PC-9 (cell line): ENCODE measurements around the gene ENTPD7. TPM values are rescaled to one million over a fixed set of nuclear protein-coding genes. Genes with fewer than 3 reads are reported as not detected.
"Not testable (repeated sequence)": the region's sequence is repeated elsewhere in the genome, so short reads cannot be mapped to it uniquely, and the experiment has no call there.

Experiments used
- BruUV-seq: library from RNA; stranded (reverse); fragments of 400-500 nt; replicated peaks from 2 replicates; lab custom pipeline; 2021; lab: Mats Ljungman, UMichigan
- CTCF ChIA-PET: fragments of 300-600 bp; sonication (Branson Sonifier 250); formaldehyde crosslinking; loops from one replicate; lab custom pipeline; 2022; ENCODE audit warnings: antibody characterized with exemption; lab: Charles Lee
- POLR2A ChIA-PET: fragments of 300-600 bp; sonication (Branson Sonifier 250); formaldehyde crosslinking; loops from one replicate; lab custom pipeline; 2022; ENCODE audit warnings: antibody characterized with exemption; ENCODE audit not compliant: unreplicated experiment; lab: Charles Lee
- DNase-seq, 2 experiments: peaks; one replicate each; pipeline versions ENCODE4 v3.0.0 to v3.0.0-alpha.2; 2015 to 2022; ENCODE audit warnings: mixed read lengths in 1 of 2
- H2AFZ ChIP-seq: fragments of 200-600 bp; sonication (generic); 2 replicates; pipeline ENCODE4 v1.8.1; 2017; ENCODE audit warnings: antibody characterized with exemption
- H3F3A ChIP-seq: fragments of 200-600 bp; sonication (generic); 2 replicates; pipeline ENCODE4 v1.8.1; 2017; ENCODE audit warnings: antibody characterized with exemption, mild to moderate bottlenecking, low read depth; ENCODE audit not compliant: insufficient read depth
- H3K27ac ChIP-seq: fragments of 200-600 bp; sonication (generic); 2 replicates; pipeline ENCODE4 v1.6.1; 2016; ENCODE audit warnings: mixed run types
- H3K27me3 ChIP-seq: fragments of 200-600 bp; sonication (generic); 2 replicates; pipeline ENCODE4 v1.6.1; 2016; ENCODE audit warnings: low read depth, mixed run types; ENCODE audit not compliant: insufficient read depth
- H3K36me3 ChIP-seq: fragments of 200-600 bp; sonication (generic); 2 replicates; pipeline ENCODE4 v1.6.1; 2016; ENCODE audit warnings: low read depth, mixed run types
- H3K4me1 ChIP-seq: fragments of 200-600 bp; sonication (generic); replicated peaks from 2 replicates; pipeline ENCODE4 v1.6.1; 2016; ENCODE audit warnings: mixed run types; ENCODE audit not compliant: insufficient read depth
- H3K4me2 ChIP-seq: fragments of 200-600 bp; sonication (generic); 2 replicates; pipeline ENCODE4 v1.6.1; 2017; ENCODE audit warnings: mixed run types
- H3K4me3 ChIP-seq: fragments of 200-600 bp; sonication (generic); 2 replicates; pipeline ENCODE4 v1.6.1; 2016; ENCODE audit warnings: mixed run types
- H3K79me2 ChIP-seq: fragments of 200-600 bp; sonication (generic); 2 replicates; pipeline ENCODE4 v1.6.1; 2017; ENCODE audit warnings: low read depth, mixed run types
- H3K9me2 ChIP-seq: fragments of 200-600 bp; sonication (generic); 2 replicates; pipeline ENCODE4 v1.8.1; 2017; ENCODE audit warnings: mild to moderate bottlenecking; ENCODE audit not compliant: insufficient read depth
- H3K9me3 ChIP-seq: fragments of 200-600 bp; sonication (generic); 2 replicates; pipeline ENCODE4 v1.8.1; 2016; ENCODE audit warnings: low read depth; ENCODE audit not compliant: insufficient read depth
- H4K20me1 ChIP-seq: fragments of 200-600 bp; sonication (generic); 2 replicates; pipeline ENCODE4 v1.8.1; 2017; ENCODE audit not compliant: insufficient read depth
- EZH2 ChIP-seq: fragments of 200-600 bp; sonication (generic); IDR thresholded peaks from 2 replicates; pipeline ENCODE4 v1.8.0; 2017; ENCODE audit warnings: antibody characterized with exemption, low read depth
- intact Hi-C: fragments of 100-400 bp; cut with micrococcal nuclease; formaldehyde crosslinking; loops from one replicate; pipeline ENCODE4 v1.10.0; 2022; ENCODE audit not compliant: unreplicated experiment
- total RNA-seq: library from RNA; stranded (reverse); gene quantifications from 2 replicates; pipeline ENCODE4 v1.2.3, GENCODE V29; 2021
- TF ChIP-seq, protein P1 (sequence below): fragments of 200-600 bp; sonication (generic); conservative IDR thresholded peaks from 2 replicates; pipeline ENCODE4 v1.6.1; 2017; ENCODE audit warnings: mixed run types, antibody characterized with exemption, mild to moderate bottlenecking, moderate library complexity

Gene ENTPD7
- total RNA-seq, 1 experiment from 2014 or later, result 5.4 TPM

DNA sequence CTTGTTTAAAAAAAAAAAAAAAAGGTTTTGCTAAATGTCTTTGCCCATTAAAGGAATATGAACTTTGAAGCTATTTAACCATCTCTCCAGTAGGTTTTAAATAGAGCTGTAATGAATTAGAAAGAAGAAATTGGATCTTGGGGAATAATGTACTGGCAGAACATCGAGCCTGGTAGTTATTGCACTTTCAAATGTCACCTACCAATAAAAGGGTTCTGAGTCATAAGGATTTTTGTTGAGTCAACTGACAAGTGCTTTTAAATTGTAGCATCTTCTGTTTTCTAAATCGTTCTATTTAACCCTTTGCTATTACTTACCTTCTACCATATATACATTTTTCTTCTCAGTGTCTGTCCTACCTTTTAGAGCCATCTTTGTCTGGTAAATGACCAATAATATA, 83.4 kb downstream of the ENTPD7 start:
- no peak for DNase-seq
- no peaks in the 10 kb centered on the region for H3F3A ChIP-seq
- no peaks in the 10 kb centered on the region for H4K20me1 ChIP-seq
- TF ChIP-seq EZH2, result no peak
- TF ChIP-seq, protein P1, sequence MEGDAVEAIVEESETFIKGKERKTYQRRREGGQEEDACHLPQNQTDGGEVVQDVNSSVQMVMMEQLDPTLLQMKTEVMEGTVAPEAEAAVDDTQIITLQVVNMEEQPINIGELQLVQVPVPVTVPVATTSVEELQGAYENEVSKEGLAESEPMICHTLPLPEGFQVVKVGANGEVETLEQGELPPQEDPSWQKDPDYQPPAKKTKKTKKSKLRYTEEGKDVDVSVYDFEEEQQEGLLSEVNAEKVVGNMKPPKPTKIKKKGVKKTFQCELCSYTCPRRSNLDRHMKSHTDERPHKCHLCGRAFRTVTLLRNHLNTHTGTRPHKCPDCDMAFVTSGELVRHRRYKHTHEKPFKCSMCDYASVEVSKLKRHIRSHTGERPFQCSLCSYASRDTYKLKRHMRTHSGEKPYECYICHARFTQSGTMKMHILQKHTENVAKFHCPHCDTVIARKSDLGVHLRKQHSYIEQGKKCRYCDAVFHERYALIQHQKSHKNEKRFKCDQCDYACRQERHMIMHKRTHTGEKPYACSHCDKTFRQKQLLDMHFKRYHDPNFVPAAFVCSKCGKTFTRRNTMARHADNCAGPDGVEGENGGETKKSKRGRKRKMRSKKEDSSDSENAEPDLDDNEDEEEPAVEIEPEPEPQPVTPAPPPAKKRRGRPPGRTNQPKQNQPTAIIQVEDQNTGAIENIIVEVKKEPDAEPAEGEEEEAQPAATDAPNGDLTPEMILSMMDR, result no peak
- H3K9me2 ChIP-seq, result no peaks in the 10 kb centered on the region; the same call in 1 of the 2 replicates
- H2AFZ ChIP-seq, result no peak overlapping the region
- no peak overlapping the region for H3K4me3 ChIP-seq
- intact Hi-C loops, result no loop called here
- H3K4me1 ChIP-seq, result no peaks in the 10 kb centered on the region
- no peaks in the 10 kb centered on the region for H3K9me3 ChIP-seq
- no peak overlapping the region for H3K27ac ChIP-seq
- no peak overlapping the region for H3K4me2 ChIP-seq
- ChIA-PET CTCF (no interaction called here), POLR2A (no interaction called here)
- no peaks in the 10 kb centered on the region for H3K79me2 ChIP-seq
- no TSS peak for BruUV-seq
- H3K27me3 ChIP-seq, result no peaks in the 10 kb centered on the region
- H3K36me3 ChIP-seq, result peaks cover 28% of the 10 kb centered on the region

DNA sequence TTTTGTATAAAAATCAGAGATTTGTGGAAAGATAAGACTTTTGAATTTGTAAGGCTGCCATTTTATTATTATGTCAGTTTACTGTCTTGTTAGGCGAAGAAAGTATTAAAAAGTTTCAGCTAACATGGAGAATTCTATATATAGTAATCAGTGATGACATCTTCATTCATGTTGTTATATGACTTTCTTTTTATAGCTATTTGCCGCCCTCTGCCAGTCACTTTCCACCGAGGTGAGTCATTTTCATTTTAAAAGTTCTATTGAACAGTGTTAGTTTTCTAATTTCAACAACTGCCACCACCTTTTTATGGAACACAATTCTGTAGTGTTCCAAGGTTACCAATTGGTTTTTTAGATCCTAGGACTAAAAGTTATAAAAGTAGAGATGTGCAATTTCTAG, 84.5 kb downstream of the ENTPD7 start:
- Histone ChIP-seq H3K27me3 (no peaks in the 10 kb centered on the region), H3K36me3 (peaks cover 28% of the 10 kb centered on the region), H2AFZ (no peak overlapping the region), H3K9me2 (no peaks in the 10 kb centered on the region; the same call in 1 of the 2 replicates), H3K4me2 (no peak overlapping the region), H3K79me2 (no peaks in the 10 kb centered on the region), H3F3A (no peaks in the 10 kb centered on the region), H3K4me1 (no peaks in the 10 kb centered on the region), H3K27ac (no peak overlapping the region), H3K9me3 (no peaks in the 10 kb centered on the region), H4K20me1 (no peaks in the 10 kb centered on the region), H3K4me3 (no peak overlapping the region)
- BruUV-seq, result no TSS peak
- no peak for DNase-seq
- intact Hi-C loops, result no loop called here
- no peak for TF ChIP-seq EZH2
- TF ChIP-seq, protein P1, result no peak
- CTCF ChIA-PET, result no interaction called here
- POLR2A ChIA-PET, result no interaction called here

DNA sequence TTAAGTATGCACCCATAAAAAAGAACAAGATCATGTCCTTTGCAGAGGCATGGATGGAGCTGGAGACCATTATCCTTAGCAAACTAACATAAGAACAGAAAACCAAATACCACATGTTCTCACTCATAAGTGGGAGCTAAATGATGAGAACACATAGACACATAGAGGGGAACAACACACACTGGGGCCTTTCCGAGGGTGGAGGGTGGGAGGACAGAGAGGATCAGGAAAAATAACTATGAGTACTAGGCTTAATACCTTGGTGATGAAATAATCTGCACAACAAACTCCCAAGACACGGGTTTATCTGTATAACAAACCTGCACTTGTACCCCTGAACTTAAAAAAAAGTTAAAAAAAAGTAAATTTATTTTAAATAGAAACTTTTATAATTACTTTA, 86.9 kb downstream of the ENTPD7 start:
- H3K79me2 ChIP-seq, H3K27ac ChIP-seq, POLR2A ChIA-PET, H3K4me3 ChIP-seq, CTCF ChIA-PET, H3K4me1 ChIP-seq, H3F3A ChIP-seq, H2AFZ ChIP-seq, BruUV-seq, H3K9me3 ChIP-seq, H3K9me2 ChIP-seq, H4K20me1 ChIP-seq, intact Hi-C loops, H3K27me3 ChIP-seq, DNase-seq, H3K4me2 ChIP-seq: not testable (repeated sequence)
- peaks cover 12% of the 10 kb centered on the region for H3K36me3 ChIP-seq

DNA sequence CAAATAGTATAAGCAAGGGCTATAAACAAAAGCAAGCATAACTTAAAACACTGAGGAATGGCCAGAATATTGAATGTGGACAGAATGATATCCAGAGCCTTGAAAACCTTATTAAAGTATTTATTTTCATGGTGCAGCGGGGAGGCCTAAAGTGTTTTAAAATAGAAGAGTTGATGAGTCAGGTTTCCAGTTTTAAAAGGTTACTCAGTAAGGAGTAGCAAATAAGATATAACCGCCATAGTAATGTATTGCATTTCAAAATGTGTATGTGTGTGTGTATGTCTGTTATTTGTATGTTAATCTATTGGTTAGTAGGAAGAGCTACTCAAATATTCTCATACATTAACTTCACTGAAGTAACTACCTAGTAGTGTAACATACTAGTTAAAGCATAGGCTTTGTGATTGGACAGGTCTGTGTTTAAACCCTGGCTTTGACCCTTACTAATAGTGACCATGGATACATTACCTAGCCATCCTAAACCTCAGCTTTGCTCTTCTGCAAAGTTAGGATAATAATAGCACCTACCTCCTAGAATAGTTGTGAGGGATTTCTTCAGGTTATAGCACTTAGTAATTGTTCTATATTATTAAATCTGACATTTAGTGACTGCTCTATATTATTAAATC, 89.6 kb downstream of the ENTPD7 start:
- Histone ChIP-seq H3K4me3 (no peak overlapping the region), H3K4me1 (no peaks in the 10 kb centered on the region), H2AFZ (no peak overlapping the region), H4K20me1 (no peaks in the 10 kb centered on the region), H3K79me2 (no peaks in the 10 kb centered on the region), H3K27ac (no peak overlapping the region), H3K36me3 (peaks cover 10% of the 10 kb centered on the region; the same call in 1 of the 2 replicates), H3K9me3 (no peaks in the 10 kb centered on the region), H3F3A (no peaks in the 10 kb centered on the region), H3K27me3 (no peaks in the 10 kb centered on the region), H3K9me2 (no peaks in the 10 kb centered on the region), H3K4me2 (no peak overlapping the region)
- no peak for DNase-seq
- BruUV-seq, result no TSS peak
- POLR2A ChIA-PET, result no interaction called here
- CTCF ChIA-PET, result no interaction called here
- intact Hi-C loops, result no loop called here
- TF ChIP-seq, protein P1, result no peak
- TF ChIP-seq EZH2, result no peak
